GM18861 (cell line): Measurements from ENCODE around the gene FAM240B.

Experiments used
- ATAC-seq: cut with Tn5 transposase; IDR thresholded peaks from one replicate; pipeline ENCODE4 v1.9.1; 2021; ENCODE audit not compliant: unreplicated experiment

FAM240B gene

GRCh38 chr9:38720083-38720745, at the start of gene FAM240B:
Gene FAM240B (minus strand): TSS chr9:38720133. CDS start chr9:38703999, 16,134 bp downstream.
- ATAC-seq, result no peak

DNA sequence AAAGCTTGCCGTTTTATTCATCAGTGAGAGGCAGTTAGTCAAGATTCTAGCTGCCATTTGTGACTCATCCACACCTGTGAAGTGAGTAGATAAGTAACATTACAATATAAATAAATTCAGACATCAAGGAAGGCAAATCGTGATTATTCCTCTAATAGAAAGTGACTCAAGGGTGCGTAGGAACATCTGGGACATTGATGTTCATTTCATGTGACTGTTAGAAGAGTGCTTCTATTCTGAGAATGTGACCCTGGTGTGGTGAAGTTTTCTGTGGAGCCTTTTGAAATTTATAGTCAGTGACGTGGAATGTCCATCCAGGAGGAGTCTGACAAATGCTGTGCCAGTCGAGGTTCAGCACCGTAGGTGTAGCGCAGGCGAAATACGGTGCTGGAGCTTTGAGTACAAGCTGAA, 48.4 kb upstream of the FAM240B start:
- no peak for ATAC-seq

DNA sequence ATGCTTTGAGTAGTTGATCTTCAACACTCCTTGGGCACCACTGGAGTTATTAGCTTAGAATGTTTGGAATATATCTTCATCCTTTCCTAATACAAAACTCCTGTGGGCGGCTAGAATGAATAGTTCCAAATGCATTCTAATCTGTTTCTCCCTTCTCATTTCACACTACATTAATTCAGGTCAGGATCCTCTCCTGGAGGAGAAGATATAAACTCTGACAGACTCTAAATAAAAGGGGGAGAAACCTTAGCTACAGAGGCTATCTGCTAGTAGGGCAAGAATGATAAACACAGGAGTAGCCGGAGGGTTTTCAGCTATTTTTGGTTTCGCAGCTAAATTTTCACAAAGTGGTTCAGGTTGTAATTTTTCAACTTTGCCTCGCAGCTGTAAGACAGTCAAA, 45.2 kb upstream of the FAM240B start:
- no peak for ATAC-seq

GRCh38 chr9:38761999-38762398, 42.1 kb upstream of the FAM240B start:
- no peak for ATAC-seq

- ATAC-seq, result no peak
Measured at GRCh38 chr9:38761339-38761738, 41.4 kb upstream of the FAM240B start.

DNA sequence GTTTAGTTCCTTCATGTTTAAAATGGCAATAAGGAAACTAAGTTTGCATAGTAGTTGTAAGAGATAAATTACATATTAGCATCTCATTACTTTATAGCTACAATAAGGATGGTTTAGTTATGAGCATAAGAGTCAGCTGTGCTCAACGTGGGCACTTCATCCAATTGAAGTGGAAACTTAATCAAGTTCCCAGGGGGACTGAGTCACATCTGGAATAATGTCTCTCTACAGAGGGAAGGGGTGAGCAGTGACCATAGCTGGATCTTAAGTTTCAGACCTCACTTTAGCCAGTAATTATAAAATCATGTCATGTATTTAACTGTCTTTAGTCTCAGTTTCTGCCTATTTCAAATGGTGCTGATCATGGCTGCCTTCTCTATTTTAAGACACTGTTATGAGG, 36.8 kb upstream of the FAM240B start:
- no peak for ATAC-seq

DNA sequence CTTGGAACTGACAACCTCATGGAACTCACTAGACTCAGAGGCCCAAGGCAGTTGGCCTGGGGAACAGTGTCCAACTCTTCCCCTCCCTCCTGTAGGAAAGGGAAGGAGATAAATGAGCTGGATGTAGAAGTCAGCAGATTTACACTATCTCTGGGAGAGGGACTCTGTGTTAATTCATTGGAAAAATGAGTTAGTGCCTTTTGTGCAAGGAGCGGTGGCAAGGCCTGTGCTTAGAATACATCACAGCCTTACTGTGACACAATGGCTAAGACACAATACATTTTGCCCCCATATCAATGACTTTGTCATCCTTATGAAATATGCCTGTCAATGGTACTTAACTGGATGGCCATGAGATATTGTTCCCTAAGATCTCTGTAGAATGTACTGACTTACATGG, 28.0 kb upstream of the FAM240B start:
- ATAC-seq, result no peak

DNA sequence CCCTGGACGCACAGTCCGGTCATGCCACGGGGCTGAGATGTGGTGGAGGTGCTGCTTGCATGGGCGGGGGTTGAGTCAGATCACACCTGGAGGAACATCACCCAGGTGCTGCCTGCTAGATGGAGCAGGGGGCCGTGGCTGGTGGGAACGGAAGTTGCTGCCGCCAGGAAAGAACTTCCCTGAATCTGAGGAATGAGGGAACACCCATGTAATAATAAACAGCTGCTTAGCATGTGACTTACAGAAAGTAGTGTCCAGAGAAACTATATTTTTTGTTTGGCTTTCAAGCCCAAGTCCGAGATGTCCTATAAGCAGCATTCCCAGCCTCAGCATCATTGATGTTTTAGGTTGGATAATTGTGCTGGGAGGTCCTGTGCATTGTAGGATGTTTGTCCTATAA, 27.1 kb upstream of the FAM240B start:
- no peak for ATAC-seq

- ATAC-seq, result no peak
Measured at GRCh38 chr9:38746303-38746702, 26.4 kb upstream of the FAM240B start.

GRCh38 chr9:38744484-38744883, 24.6 kb upstream of the FAM240B start:
- ATAC-seq, result no peak

DNA sequence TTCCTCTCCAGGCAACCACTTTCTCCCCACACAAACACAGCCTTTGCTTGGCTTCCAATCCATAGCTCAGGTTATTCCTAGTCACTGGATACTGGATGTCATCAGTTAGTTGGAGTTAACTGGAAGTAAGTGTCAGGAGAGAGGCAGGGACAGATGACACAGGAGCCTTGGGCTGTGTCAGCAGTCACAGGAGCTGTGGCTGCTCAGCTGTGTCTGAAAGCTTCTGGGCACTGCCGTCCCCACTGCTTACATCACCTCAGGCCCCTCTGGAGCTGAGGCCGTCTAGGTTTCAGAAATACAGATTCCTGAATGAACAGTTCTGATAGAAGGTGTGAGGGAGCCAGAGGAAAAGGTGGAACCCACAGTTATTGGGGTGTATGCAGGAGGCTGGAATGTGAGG, 17.3 kb upstream of the FAM240B start:
- ATAC-seq, result no peak

- no peak for ATAC-seq
Measured at GRCh38 chr9:38734831-38735230, 14.9 kb upstream of the FAM240B start.

GRCh38 chr9:38733503-38733902, 13.6 kb upstream of the FAM240B start:
- ATAC-seq, result no peak

- no peak for ATAC-seq
Measured at GRCh38 chr9:38732885-38733284, 13.0 kb upstream of the FAM240B start.

GRCh38 chr9:38727497-38728001, 7.6 kb upstream of the FAM240B start:
- ATAC-seq, result no peak

- no peak for ATAC-seq
Measured at GRCh38 chr9:38724754-38725153, 4.8 kb upstream of the FAM240B start.

DNA sequence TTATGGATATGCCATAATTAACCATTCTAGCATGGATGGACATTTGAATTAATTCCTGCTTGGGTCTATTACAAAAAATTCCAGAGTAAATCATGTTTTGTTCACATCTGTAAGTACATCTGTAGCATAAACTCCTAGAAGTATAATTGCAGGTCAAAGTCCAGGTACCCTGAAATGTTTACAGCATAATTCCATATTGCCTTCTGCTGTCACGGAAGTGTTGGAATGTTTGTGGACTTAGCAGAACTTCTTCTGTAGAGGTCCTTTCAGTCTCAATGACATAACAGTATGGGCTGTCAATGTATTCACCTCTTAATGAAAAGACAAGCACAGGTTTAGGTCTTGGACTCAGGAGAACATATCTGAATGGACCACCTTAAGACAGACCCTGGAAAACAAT, 1.8 kb downstream of the FAM240B start:
- no peak for ATAC-seq

DNA sequence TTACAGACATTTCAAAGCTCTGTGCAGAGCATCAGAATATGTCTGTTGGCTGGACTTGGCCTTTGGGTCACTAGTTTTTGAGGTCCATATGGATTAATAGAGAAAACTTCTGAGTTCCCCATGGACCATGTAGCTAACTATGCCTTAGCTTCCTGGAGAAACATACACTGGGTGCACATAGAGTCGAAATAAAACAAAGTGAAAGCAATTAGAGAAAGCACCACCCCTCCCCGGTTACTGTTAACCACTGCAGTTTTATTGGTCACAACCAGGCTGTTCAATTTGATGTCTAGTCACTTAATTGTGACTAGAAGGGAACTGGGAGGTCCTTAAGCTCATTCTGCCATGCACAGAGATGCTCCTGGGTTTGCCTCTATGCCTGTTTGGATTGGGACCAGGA, 4.2 kb downstream of the FAM240B start:
- no peak for ATAC-seq

DNA sequence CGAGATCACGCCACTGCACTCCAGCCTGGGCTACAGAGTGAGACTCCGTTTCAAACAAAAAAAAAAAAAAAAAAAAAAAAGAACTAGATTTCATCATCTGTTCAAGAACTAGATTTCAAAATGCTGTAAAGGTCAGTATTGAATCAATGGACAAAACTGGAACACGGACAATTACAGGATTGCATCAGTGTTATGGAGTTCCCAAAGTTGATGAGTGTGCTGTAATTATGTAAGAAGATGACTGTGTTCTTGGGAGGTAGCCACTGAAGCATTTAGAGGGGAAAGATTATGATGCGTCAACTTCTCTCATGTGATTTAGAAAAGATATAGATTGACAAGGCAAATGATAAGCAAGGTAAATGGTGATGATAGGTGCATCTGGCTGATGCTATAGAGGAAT, 6.5 kb downstream of the FAM240B start:
- no peak for ATAC-seq

GRCh38 chr9:38708759-38709158, 11.2 kb downstream of the FAM240B start:
- ATAC-seq, result no peak

DNA sequence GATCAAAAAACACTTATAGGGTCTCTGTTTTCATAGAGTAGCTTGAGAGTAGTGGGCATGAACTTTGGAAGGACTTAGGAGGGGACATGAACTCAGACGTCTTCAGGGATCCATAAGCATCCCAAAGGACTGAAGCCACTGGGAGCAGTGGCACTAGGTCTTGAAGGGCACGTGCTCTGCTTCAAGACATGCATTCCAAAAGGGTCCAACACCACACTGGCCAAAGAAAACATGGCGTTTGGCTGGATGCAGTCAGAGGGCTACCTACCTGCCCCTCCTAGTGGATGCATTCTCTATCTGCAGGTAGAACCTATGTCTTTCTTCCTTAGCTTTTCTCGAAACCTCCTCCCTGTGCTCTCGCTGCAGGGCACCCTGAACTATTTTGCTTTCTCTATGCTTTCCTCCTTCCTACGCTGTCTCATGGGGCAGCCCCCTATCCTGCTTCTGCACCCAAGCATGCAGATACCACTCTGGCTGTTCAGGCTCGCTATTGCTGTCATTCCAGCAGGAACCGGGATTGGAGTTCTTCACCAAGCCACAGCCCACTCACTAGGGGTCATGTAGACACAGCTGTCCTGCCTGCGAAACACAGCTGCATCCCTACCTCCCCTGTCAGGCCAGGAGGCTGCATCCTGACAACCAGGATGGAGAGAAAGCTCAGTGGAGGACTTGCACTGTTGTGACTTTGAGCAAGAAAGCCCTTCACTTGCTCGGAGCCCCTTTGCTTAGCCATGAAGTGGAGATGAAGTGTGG, 11.9 kb downstream of the FAM240B start:
- ATAC-seq, result no peak

DNA sequence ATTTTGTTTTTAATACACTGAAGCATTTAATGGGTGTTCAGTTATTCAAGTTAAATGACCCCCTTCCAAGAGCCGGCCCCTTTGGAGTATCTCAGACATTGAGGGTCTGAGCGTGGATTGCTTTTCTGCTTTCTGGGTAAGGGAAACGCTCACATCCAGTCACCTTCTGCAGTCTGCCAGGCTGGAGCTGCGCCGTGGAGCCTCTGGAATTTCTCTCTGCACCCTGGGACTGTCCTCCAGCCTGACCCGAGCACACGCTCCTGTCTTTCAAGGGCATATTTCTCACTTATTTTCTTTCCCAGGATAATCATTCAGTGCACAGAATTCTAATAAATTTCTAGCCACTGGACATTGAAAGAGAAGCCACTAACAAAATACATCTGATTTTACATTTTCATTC, 13.4 kb downstream of the FAM240B start:
- no peak for ATAC-seq

- no peak for ATAC-seq
Measured at GRCh38 chr9:38705917-38706316, 14.0 kb downstream of the FAM240B start.
